ENCODE data around the gene FAM181A. TPM values are rescaled to one million over a fixed set of nuclear protein-coding genes. Genes with fewer than 3 reads are reported as not detected.

Gene FAM181A
- not detected for total RNA-seq
- not detected for polyA plus RNA-seq
- long read RNA-seq, donor 1: 0 reads
- long read RNA-seq, donor 2: 0 reads
- long read RNA-seq, donor 3: 0 reads
- long read RNA-seq, donor 4: 0 reads
- long read RNA-seq, donor 5: 0 reads
- long read RNA-seq, donor 6: 0 reads
- long read RNA-seq, donor 7: 0 reads
- long read RNA-seq, donor 8: 0 reads
- long read RNA-seq, donor 9: 0 reads
- long read RNA-seq, donor 10: 0 reads

DNA sequence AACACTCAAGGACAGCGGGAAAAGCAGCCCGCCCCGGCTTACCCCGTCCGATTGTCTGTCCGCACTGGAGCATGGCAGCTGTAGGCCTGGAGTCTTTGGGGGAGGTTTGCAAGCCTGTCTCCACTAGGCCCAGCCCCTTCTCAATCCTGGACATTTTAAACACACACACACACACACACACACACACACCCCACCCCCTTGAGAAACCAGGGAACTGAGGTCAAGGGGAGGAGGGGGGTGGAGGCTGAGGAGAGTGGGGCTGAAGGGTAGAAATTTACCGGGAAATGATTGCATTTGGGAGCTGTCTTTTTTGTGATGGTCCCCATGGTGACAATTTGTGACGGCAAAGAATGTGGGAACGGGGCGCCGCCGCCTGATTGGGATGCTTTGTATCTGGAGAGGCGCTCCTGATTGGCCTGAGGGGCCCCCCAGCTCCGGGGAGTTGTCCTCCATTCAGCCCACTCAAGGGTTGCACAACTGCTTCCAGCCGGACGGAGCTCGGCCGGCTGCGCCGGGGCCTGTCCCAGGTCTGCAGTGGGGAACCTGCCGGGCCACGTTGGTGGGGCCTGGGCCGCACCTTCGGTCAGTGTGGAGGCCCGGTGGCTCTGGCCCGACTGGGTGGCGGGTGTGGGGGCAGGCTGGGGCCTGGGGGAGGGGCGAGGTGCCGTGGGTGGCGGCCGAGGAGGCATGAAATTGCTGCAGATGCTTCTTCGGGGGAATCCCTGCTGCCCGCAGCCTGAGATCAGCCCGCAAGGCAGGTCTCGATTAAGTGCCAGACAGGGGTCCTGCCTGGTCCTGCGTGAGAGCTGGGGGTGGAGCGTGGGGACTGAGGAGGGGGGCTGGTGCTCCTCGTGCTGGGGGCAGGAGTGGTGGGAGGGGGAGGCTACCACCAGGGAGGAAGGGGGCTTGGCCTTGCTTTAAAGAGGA is at the start of gene FAM181A:
TSS of gene FAM181A (plus strand) at position 472 of the 927 bp plus-strand sequence. CDS start 942 bp downstream, outside the sequence.
- Histone ChIP-seq H3K27me3 (no peaks in the 10 kb centered on the region), H3K4me1 (peaks cover 0 to 28% (median 12%) of the 10 kb centered on the region in 4 donors), H3K4me3 (no peak within 1 kb of the TSS), H3K27ac (no peak within 1 kb of the TSS), H3K9me3 (no peaks in the 10 kb centered on the region), H3K36me3 (no peaks in the 10 kb centered on the region)
- WGBS, 5 donors: 65 to 86% (median 82%) methylated on average over 18 to 38 of the region's 38 CpGs
- no peak for DNase-seq
- TF ChIP-seq, protein P1, sequence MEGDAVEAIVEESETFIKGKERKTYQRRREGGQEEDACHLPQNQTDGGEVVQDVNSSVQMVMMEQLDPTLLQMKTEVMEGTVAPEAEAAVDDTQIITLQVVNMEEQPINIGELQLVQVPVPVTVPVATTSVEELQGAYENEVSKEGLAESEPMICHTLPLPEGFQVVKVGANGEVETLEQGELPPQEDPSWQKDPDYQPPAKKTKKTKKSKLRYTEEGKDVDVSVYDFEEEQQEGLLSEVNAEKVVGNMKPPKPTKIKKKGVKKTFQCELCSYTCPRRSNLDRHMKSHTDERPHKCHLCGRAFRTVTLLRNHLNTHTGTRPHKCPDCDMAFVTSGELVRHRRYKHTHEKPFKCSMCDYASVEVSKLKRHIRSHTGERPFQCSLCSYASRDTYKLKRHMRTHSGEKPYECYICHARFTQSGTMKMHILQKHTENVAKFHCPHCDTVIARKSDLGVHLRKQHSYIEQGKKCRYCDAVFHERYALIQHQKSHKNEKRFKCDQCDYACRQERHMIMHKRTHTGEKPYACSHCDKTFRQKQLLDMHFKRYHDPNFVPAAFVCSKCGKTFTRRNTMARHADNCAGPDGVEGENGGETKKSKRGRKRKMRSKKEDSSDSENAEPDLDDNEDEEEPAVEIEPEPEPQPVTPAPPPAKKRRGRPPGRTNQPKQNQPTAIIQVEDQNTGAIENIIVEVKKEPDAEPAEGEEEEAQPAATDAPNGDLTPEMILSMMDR (IDR thresholded peaks at IDR 0.05): no peak
- TF ChIP-seq POLR2A (IDR thresholded peaks at IDR 0.05) (no peak), POLR2AphosphoS5 (IDR thresholded peaks at IDR 0.05) (no peak), EP300 (IDR thresholded peaks at IDR 0.05) (no peak)
- intact Hi-C loops (cut with DNase I; ENCODE audit: low total_unique reads): no loop called here

DNA sequence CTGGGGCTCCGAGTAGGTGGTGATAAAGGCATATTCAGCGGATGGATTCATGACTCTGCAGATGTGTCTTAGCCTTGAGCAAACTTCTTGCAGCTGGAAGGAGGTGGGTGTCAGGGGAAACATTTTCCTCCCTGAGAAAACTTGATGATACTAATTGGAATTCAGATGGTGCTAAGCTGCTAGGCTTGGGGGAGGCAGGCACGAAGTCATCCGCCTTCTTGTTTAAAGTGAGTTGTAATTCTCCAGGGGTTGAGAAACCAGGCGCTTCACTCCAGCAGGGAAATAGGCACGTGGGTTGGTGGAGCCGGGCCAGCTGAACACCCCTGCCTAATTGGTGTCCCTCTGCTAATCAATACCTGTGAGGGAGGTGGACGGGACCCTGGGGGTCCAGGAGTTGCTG is 48.9 kb upstream of the FAM181A start:
- no peaks in the 10 kb centered on the region for H3K36me3 ChIP-seq
- H3K4me1 ChIP-seq: peaks cover 0 to 17% (median 10%) of the 10 kb centered on the region in 4 donors
- no peak overlapping the region for H3K27ac ChIP-seq
- no peak for DNase-seq
- no peaks in the 10 kb centered on the region for H3K9me3 ChIP-seq
- TF ChIP-seq, protein P1 (IDR thresholded peaks at IDR 0.05): no peak
- TF ChIP-seq EP300 (IDR thresholded peaks at IDR 0.05) (no peak), POLR2A (IDR thresholded peaks at IDR 0.05) (no peak), POLR2AphosphoS5 (IDR thresholded peaks at IDR 0.05) (no peak)
- peaks cover 0 to 4% (median 0%) of the 10 kb centered on the region in 3 donors for H3K27me3 ChIP-seq
- intact Hi-C loops (cut with DNase I; ENCODE audit: low total_unique reads): no loop called here
- no peak overlapping the region for H3K4me3 ChIP-seq
- 57 to 81% (median 79%) methylated on average over 8 of the region's 8 CpGs for WGBS, 5 donors

DNA sequence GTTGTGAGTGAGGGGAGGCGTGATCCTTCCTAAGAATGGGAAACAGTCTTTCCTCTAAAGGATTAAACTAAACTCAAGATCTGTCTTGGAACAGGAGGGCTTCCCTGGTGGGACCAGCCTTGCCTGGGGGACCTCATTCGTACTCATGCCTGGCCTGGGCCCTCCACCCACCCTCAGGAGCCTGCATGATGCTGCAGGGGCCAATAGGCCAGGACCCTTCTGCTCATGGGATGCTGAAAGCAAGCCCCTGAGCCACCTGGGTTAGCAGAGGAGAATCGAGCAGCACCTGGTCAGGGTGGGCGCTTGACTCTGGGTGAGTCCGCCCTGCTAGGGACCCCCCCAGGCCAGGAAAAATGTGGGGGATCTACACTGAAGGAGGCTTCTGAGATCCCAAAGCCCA is 48.3 kb upstream of the FAM181A start:
- peaks cover 0 to 17% (median 10%) of the 10 kb centered on the region in 4 donors for H3K4me1 ChIP-seq
- no peaks in the 10 kb centered on the region for H3K36me3 ChIP-seq
- no peak overlapping the region for H3K4me3 ChIP-seq
- no peak overlapping the region for H3K27ac ChIP-seq
- TF ChIP-seq, protein P1 (IDR thresholded peaks at IDR 0.05): no peak
- no peak for TF ChIP-seq POLR2A (IDR thresholded peaks at IDR 0.05)
- no peak for TF ChIP-seq POLR2AphosphoS5 (IDR thresholded peaks at IDR 0.05)
- TF ChIP-seq EP300 (IDR thresholded peaks at IDR 0.05): no peak
- no peaks in the 10 kb centered on the region for H3K9me3 ChIP-seq
- 88 to 99% (median 90%) methylated on average over 5 of the region's 5 CpGs for WGBS, 5 donors
- no peak for DNase-seq
- H3K27me3 ChIP-seq: peaks cover 0 to 4% (median 0%) of the 10 kb centered on the region in 3 donors
- intact Hi-C loops (cut with DNase I; ENCODE audit: low total_unique reads): no loop called here

DNA sequence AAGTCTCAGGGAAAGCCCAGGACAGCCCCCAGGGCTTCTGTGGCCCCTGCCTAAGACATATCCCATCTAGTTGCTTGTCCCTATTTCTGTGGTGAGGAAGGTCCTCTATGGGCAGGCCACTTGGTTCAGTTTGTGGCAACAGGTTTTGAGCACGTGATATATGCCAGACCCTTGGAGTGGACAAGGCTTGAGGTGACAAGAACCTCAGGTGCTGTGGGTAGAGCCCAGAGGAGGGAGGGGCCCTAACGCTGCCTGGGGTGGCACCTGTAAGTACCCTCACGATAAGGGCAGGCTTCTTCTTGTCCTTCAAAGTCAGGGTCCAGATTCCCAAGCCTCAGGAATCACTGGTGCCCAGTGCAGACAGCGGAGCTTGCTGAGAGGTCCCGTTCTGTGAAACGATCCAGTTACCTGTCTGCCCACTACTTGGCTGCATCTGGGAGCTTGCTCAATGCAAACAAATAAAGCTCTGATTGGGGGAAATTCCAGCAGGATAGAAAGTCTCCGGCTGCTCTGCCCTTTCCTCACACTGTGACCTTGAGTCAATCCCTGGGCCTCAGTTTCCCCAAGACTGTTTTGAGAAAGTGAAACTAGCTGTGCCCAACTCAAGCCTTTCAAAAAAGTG is 47.7 kb upstream of the FAM181A start:
- no peak for DNase-seq
- Histone ChIP-seq H3K4me3 (peak overlapping the region in 2 of 4 donors; percentile 3 to 36), H3K9me3 (no peaks in the 10 kb centered on the region), H3K36me3 (no peaks in the 10 kb centered on the region), H3K4me1 (peaks cover 0 to 17% (median 10%) of the 10 kb centered on the region in 4 donors), H3K27ac (peak overlapping the region in 2 of 5 donors; percentile 1 to 46), H3K27me3 (peaks cover 0 to 4% (median 0%) of the 10 kb centered on the region in 3 donors)
- intact Hi-C loops (cut with DNase I; ENCODE audit: low total_unique reads): no loop called here
- TF ChIP-seq POLR2A (IDR thresholded peaks at IDR 0.05): no peak
- TF ChIP-seq EP300 (IDR thresholded peaks at IDR 0.05): no peak
- TF ChIP-seq, protein P1 (IDR thresholded peaks at IDR 0.05): no peak
- no peak for TF ChIP-seq POLR2AphosphoS5 (IDR thresholded peaks at IDR 0.05)
- 31 to 41% (median 35%) methylated on average over 3 to 7 of the region's 7 CpGs for WGBS, 5 donors

Data from stomach (tissue), 19 donors.